Pancreas (tissue), 10 donors: ENCODE results near the gene INF2. TPM values are rescaled to one million over a fixed set of nuclear protein-coding genes. Genes with fewer than 3 reads are reported as not detected.
A peak's percentile ranks its signal among the peaks of the same experiment; 100 is the strongest.

Experiments used
- ATAC-seq, 4 donors: fragments of 200-7000 bp; cut with Tn5 transposase; one replicate each; pipeline versions ENCODE4 v1.8.0 to v1.9.1; 2020; ENCODE audit warnings: mild to moderate bottlenecking in 4 of 4, moderate library complexity in 4 of 4
- DNase-seq, 6 donors: peaks; one replicate each; pipeline ENCODE4 v3.0.0-alpha.2; 2020
- FAIRE-seq: peaks from 2 replicates; lab custom pipeline; 2012; peaks lifted over from hg19 to GRCh38; lab: Jason Lieb, UNC
- H3K27ac ChIP-seq, 4 donors: fragments of 200-600 bp; sonication (generic); 1 replicate in 3 of 4; 2 replicates in 1 of 4; pipeline versions ENCODE4 v1.5.0 to v1.8.0; 2020
- H3K27me3 ChIP-seq, 4 donors: fragments of 200-600 bp; one replicate each; pipeline ENCODE4 v1.8.0; 2021
- H3K36me3 ChIP-seq, 3 donors: fragments of 200-600 bp; sonication (generic) in 1 of 3; one replicate each; pipeline versions ENCODE4 v1.5.0 to v1.8.0; 2020 to 2021
- H3K4me1 ChIP-seq, 3 donors: fragments of 200-600 bp; one replicate each; pipeline ENCODE4 v1.8.0; 2021
- H3K4me3 ChIP-seq, 4 donors: fragments of 200-600 bp; sonication (generic) in 2 of 4; one replicate each; pipeline versions ENCODE4 v1.5.0 to v1.8.0; 2020 to 2021
- H3K9me3 ChIP-seq, 4 donors: fragments of 200-600 bp; one replicate each; pipeline ENCODE4 v1.8.0; 2021
- CTCF ChIP-seq, 4 donors: fragments of 200-600 bp; sonication (generic) in 3 of 4; IDR thresholded peaks; one replicate each; pipeline versions ENCODE4 v1.5.0 to v1.8.0; 2021; ENCODE audit warnings: antibody characterized with exemption in 4 of 4
- WGBS, 2 donors: extraction: QIAGEN DNeasy Blood & Tissue Kit; methylation state at CpG; one replicate each; pipeline ENCODE4 v1.1.7; 2013; 5-methylcytosine and 5-hydroxymethylcytosine counted together
- intact Hi-C, 3 donors: fragments of 100-400 bp; cut with DNase I; formaldehyde crosslinking; loops; one replicate each; pipeline versions ENCODE4 v1.11.1 to v1.14.2; 2022
- polyA plus RNA-seq, 2 donors: library from polyadenylated mRNA; stranded (reverse); fragments of 200-250 nt; gene quantifications; one replicate each; pipeline ENCODE4 v1.2.3, GENCODE V29; 2013
- total RNA-seq, 6 donors: library from RNA; stranded (reverse); fragmentation: NEBNext Ultra II Directional in 4 of 6; extraction: Animal tissue kit (Norgen Biotek cat#: 25700) in 4 of 6; gene quantifications; one replicate each; pipeline versions ENCODE4 v1.2.1 to v1.2.4, GENCODE V29; 2021 to 2023
- donor health status: healthy with polysubstance abuse.
- donor health status: DM: no; HTN: no; CAD: no; lungs with moderate emphysema.
- donor health status: DM: no; HTN: no; CAD: no.
- donor health status: control.
- donor health status: control.
- donor health status: Bipolar disorder and iron deficiency.
- donor health status: DM: yes; HTN: yes; CAD: no.
- donor health status: DM: no; HTN: no; CAD: no.
- donor health status: DM: no; HTN: no; CAD: no.
- donor health status: DM: yes; HTN: yes; CAD: no.

The INF2 gene
- total and polyA plus RNA-seq, 8 donors: 20.4 to 80.8 (median 27.8) TPM

- intact Hi-C loops: no loop called here
- Histone ChIP-seq H3K27ac (no peak overlapping the region), H3K4me1 (no peaks in the 10 kb centered on the region), H3K9me3 (no peaks in the 10 kb centered on the region), H3K36me3 (no peaks in the 10 kb centered on the region), H3K4me3 (no peak overlapping the region), H3K27me3 (no peaks in the 10 kb centered on the region)
- TF ChIP-seq CTCF (IDR thresholded peaks at IDR 0.05): no peak
- DNase-seq (peak in 2 of 6 donors; percentile 18 to 73), ATAC-seq (no peak), FAIRE-seq (no peak)
- WGBS, 2 donors: 94 to 95% methylated on average over 23 of the region's 23 CpGs
Observed at GRCh38 chr14:104741803-104742251, 52.4 kb downstream of the INF2 start.

GRCh38 chr14:104742586-104743455, 53.4 kb downstream of the INF2 start:
- ATAC-seq (no peak), FAIRE-seq (no peak), DNase-seq (peak in 2 of 6 donors; percentile 22 to 68)
- Histone ChIP-seq H3K27me3 (no peaks in the 10 kb centered on the region), H3K4me1 (peaks cover 0 to 3% (median 0%) of the 10 kb centered on the region in 3 donors), H3K4me3 (no peak overlapping the region), H3K36me3 (no peaks in the 10 kb centered on the region), H3K27ac (no peak overlapping the region), H3K9me3 (no peaks in the 10 kb centered on the region)
- whole genome bisulfite sequencing, 2 donors: 91 to 94% methylated on average over 32 of the region's 32 CpGs
- intact Hi-C loops: no loop called here
- TF ChIP-seq CTCF (IDR thresholded peaks at IDR 0.05): no peak

DNA sequence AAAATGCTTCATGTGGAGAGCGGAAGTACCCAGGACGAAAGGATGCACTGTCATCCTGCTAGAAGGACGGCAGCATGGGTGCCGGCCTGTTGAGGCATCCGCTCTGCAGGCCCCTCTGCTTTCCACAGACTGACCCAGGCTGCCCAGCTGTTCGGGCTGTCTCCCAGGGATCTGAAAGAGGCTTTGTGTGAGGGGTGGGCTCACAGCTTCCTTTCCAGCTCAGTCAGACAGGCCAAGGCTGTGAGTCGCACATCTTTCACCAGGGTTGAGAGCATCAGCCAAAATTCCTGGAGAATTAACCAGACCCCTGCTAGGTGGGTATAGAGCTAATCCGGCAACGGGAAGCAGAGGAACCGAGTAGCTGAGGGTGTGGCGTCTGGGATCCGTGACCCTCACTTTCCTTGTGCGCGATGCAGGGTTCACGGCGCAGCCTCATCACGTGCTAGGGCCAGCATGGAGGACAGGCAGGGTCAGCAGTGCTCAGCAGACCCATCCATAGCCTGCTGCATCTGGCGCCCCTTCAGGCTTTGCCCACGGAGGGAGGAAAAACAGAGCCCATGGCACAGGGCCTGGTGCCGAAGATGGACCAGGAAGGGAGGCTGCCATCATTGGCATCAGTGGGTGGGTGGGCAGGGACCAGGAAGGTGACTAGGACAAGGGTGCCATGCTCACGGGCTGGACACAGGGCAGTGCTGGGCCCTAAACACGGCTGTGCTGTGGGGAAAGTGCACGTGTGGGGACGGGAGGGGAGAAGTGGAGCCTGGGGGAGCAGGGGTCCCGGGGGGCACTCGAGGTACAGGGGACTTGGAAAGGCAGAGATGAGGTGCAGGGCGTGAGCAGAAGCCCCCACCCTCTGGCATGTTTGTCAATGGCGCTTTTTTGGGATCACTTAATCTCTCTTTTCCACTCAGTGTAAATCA, 54.3 kb downstream of the INF2 start:
- intact Hi-C loops: no loop called here
- TF ChIP-seq CTCF (IDR thresholded peaks at IDR 0.05): no peak
- no peaks in the 10 kb centered on the region for H3K27me3 ChIP-seq
- no peak for FAIRE-seq
- H3K27ac ChIP-seq: no peak overlapping the region
- H3K9me3 ChIP-seq: no peaks in the 10 kb centered on the region
- whole genome bisulfite sequencing, 2 donors: 91 to 92% methylated on average over 28 of the region's 28 CpGs
- no peaks in the 10 kb centered on the region for H3K36me3 ChIP-seq
- no peak for ATAC-seq
- DNase-seq: peak in 2 of 6 donors; percentile 13 to 46
- H3K4me3 ChIP-seq: no peak overlapping the region
- H3K4me1 ChIP-seq: peaks cover 0 to 3% (median 0%) of the 10 kb centered on the region in 3 donors

DNA sequence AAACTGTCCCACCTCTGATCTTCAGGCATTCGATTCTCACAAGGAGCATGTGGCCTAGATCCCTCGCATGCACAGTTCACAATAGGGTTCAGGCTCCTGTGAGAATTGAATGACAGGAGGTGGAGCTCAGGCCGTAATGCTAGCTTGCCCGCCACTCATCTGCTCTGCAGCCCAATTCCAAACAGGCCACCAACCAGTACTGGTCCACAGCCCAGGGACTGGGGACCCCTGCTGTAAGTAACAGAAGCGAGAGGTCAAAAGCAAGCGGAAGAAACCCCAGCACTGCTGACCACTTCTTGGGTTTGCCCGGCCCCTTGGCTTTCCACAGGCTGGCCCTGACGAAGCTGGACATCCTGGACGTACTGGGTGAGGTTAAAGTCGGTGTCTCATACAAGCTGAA, 55.1 kb downstream of the INF2 start:
- intact Hi-C loops: no loop called here
- TF ChIP-seq CTCF (IDR thresholded peaks at IDR 0.05): no peak
- DNase-seq (peak in 1 of 6 donors; percentile 20), ATAC-seq (no peak), FAIRE-seq (no peak)
- Histone ChIP-seq H3K4me3 (no peak overlapping the region), H3K9me3 (no peaks in the 10 kb centered on the region), H3K27me3 (no peaks in the 10 kb centered on the region), H3K4me1 (peaks cover 0 to 3% (median 0%) of the 10 kb centered on the region in 3 donors), H3K36me3 (no peaks in the 10 kb centered on the region), H3K27ac (no peak overlapping the region)
- 93 to 98% methylated on average over 10 of the region's 10 CpGs for WGBS, 2 donors
